LNCaP clone FGC (cell line): ENCODE results near the gene ARHGEF11.

Experiments used
- DNase-seq: peaks from one replicate; pipeline ENCODE4 v3.0.0-alpha.2; 2011; ENCODE audit warnings: low read depth
- H3K4me3 ChIP-seq: 2 replicates; pipeline ENCODE4 v1.5.1; 2011; ENCODE audit warnings: mild to moderate bottlenecking, low read depth, low read length, control low read depth
- TF ChIP-seq, protein P1 (sequence below): IDR thresholded peaks from 2 replicates; pipeline ENCODE4 v1.5.1; 2012; ENCODE audit warnings: mild to moderate bottlenecking; ENCODE audit not compliant: control insufficient read depth, insufficient read depth; ENCODE audit errors: extremely low read depth

Gene ARHGEF11

DNA sequence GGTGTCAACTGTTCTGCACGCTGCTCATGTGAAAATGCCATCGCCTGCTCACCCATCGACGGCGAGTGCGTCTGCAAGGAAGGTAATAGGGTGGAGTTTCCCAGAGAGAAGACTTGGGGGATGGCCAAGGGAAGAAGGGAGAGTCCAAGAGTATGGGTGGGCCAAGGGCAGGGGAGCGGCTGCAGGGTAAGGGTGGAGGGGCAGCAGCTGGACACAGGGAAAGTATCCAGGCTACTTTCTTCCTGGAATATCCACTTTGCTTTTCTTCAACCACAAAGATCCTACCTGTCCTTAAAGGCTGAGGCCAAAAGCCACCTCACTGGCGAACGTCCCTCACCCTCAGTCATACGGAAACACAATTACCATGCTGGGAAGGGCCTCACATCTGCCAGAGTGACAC, 136.6 kb downstream of the ARHGEF11 start:
- no peak overlapping the region for H3K4me3 ChIP-seq
- DNase-seq = no peak
- TF ChIP-seq, protein P1, sequence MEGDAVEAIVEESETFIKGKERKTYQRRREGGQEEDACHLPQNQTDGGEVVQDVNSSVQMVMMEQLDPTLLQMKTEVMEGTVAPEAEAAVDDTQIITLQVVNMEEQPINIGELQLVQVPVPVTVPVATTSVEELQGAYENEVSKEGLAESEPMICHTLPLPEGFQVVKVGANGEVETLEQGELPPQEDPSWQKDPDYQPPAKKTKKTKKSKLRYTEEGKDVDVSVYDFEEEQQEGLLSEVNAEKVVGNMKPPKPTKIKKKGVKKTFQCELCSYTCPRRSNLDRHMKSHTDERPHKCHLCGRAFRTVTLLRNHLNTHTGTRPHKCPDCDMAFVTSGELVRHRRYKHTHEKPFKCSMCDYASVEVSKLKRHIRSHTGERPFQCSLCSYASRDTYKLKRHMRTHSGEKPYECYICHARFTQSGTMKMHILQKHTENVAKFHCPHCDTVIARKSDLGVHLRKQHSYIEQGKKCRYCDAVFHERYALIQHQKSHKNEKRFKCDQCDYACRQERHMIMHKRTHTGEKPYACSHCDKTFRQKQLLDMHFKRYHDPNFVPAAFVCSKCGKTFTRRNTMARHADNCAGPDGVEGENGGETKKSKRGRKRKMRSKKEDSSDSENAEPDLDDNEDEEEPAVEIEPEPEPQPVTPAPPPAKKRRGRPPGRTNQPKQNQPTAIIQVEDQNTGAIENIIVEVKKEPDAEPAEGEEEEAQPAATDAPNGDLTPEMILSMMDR = no peak

DNA sequence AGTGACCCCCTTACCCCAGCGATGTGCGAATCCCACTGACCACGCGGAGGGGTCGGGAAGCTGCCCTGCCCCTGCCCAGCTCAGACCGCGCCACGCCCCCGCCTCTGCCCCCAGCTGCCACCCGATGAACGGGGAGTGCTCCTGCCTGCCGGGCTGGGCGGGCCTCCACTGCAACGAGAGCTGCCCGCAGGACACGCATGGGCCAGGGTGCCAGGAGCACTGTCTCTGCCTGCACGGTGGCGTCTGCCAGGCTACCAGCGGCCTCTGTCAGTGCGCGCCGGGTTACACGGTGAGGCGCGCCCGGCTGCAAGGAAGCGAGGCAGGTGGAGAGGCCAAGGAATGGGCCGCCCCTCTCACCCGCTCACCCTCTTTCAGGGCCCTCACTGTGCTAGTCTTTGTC, 137.0 kb downstream of the ARHGEF11 start:
- no peak for DNase-seq
- TF ChIP-seq, protein P1 = no peak
- no peak overlapping the region for H3K4me3 ChIP-seq

DNA sequence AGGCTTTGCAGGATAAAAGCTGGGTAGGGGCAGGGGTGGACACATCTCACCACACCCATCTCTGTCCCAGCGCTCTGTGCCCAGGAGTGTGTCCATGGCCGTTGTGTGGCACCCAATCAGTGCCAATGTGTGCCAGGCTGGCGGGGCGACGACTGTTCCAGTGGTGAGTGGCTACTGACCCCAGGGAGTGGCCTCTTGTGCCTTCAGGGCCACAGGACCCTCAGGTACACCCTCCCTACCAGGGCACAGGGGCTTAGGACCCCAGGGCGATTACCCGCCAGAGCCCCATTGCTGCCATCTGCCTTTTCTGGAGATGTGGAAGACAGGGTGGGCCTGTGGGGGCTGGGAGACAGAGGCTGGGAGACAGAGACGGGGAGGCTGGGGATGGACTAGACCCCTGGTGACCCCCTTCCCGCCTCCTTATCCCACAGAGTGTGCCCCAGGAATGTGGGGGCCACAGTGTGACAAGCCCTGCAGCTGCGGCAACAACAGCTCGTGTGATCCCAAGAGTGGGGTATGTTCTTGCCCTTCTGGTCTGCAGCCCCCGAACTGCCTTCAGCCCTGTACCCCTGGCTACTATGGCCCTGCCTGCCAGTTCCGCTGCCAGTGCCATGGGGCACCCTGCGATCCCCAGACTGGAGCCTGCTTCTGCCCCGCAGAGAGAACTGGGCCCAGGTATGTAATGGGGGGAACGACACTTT, 139.2 kb downstream of the ARHGEF11 start:
- TF ChIP-seq, protein P1 = no peak
- no peak for DNase-seq
- H3K4me3 ChIP-seq = no peak overlapping the region

DNA sequence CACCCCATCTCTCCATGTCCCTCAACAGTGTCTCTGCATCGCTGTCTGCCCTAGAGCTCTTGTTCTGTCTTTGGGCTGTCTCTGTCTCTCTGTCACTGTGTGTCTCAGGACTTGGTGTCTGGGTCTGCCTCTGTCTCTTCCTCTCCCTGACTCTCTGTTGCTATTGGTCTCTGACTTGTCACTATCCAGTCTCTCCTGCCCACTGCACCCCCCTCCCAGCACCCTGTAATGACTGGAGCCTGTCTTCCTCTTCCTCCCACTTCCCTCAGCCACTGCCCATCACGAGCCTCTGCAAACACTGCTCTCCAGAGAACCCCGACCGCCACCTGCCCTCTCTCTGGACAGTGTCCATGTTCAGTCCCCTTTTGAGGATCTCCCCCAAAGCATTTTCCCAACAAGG, 139.9 kb downstream of the ARHGEF11 start:
- no peak overlapping the region for H3K4me3 ChIP-seq
- DNase-seq = no peak
- TF ChIP-seq, protein P1 = no peak

DNA sequence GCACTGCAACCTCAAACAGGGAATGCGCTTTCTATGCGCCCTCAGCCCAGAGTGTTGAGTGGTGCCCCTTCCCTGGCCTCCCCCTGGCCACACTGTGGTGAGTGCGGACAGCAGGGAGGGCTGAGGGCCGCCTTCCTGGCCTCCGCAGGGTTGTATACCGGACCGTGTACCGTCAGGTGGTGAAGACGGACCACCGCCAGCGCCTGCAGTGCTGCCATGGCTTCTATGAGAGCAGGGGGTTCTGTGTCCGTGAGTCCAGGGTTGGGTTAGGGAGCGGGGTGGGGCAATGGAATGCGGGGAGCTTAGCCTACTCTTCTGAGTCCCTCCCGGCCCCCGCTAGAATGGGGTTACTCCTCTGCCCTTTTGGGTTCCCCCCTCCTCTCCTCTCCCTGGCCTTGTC, 140.4 kb downstream of the ARHGEF11 start:
- no peak for DNase-seq
- TF ChIP-seq, protein P1 = no peak
- no peak overlapping the region for H3K4me3 ChIP-seq

DNA sequence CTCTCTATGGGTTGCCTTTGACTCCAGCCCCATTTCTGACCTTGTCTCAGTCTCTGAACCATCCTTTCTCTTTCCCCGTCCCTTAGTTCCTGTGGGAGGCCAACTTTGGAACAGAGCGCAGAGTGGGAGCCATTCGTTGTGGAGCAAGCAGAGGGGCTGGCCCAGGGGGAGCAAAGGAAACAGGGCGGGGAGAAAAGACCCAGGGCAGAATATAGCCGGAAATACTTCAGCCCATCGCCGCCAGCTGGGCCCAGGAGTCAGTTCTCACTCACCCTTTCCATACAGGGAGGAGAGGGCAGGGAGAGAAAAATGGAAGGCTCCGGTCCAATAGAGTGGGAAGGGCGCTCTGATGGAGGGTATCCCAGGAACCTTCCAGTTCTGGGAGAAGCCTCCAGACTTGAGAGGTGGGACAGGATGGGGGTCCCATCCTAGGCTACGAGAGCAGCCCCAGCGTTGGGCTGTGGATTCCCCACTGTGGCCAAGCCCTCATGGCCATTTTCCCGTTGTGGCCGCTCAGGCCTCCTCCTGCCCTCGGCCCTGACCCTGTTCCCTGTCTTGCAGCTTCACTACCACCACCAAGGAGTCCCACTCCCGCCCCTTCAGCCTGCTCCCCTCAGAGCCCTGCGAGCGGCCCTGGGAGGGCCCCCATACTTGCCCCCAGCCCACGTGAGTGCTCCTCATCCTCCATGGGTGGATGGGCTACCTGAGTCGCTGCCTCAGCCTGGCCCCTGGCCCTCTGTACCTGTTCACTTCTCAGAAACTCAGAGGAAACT, 141.2 kb downstream of the ARHGEF11 start:
- no peak overlapping the region for H3K4me3 ChIP-seq
- TF ChIP-seq, protein P1 = no peak
- no peak for DNase-seq
